Keratinocyte (primary cell): ENCODE data around the gene ZNF860. TPM values are rescaled to one million over a fixed set of nuclear protein-coding genes. Genes with fewer than 3 reads are reported as not detected.

Source experiments
- DNase-seq: peaks from one replicate; pipeline ENCODE4 v3.0.0-alpha.2; 2011; ENCODE audit warnings: low read depth, missing footprints, low spot score
- FAIRE-seq: peaks from 2 replicates; lab custom pipeline; 2011; peaks lifted over from hg19 to GRCh38; lab: Jason Lieb, UNC
- H2AFZ ChIP-seq: 2 replicates; pipeline ENCODE4 v1.6.0; 2012; ENCODE audit warnings: low read length, control low read depth, inconsistent platforms; ENCODE audit not compliant: control insufficient read depth
- H3K27ac ChIP-seq: 2 replicates; pipeline ENCODE4 v1.5.1; 2011; ENCODE audit warnings: low read length; ENCODE audit not compliant: control insufficient read depth, insufficient read depth
- H3K27me3 ChIP-seq: 3 replicates; pipeline ENCODE4 v1.6.0; 2011; ENCODE audit warnings: low read length; ENCODE audit not compliant: control insufficient read depth, insufficient read depth; ENCODE audit errors: extremely low read depth
- H3K36me3 ChIP-seq, 2 experiments: 2 replicates in 1 of 2; 3 replicates in 1 of 2; pipeline ENCODE4 v1.5.1; 2011; ENCODE audit warnings: low read length in 2 of 2, mild to moderate bottlenecking in 1 of 2; ENCODE audit not compliant: control insufficient read depth in 2 of 2, insufficient read depth in 2 of 2; ENCODE audit errors: extremely low read depth in 1 of 2
- H3K4me1 ChIP-seq: 3 replicates; pipeline ENCODE4 v1.5.1; 2011; ENCODE audit warnings: low read length; ENCODE audit not compliant: control insufficient read depth, insufficient read depth; ENCODE audit errors: extremely low read depth
- H3K4me2 ChIP-seq: 3 replicates; pipeline ENCODE4 v1.6.0; 2011; ENCODE audit warnings: low read depth, low read length; ENCODE audit not compliant: control insufficient read depth, insufficient read depth; ENCODE audit errors: extremely low read depth
- H3K4me3 ChIP-seq, 3 experiments: fragments of 200-600 bp in 1 of 3; sonication (generic) in 1 of 3; 2 replicates in 2 of 3; 3 replicates in 1 of 3; pipeline ENCODE4 v1.5.1; 2011 to 2016; ENCODE audit warnings: low read length in 3 of 3, mild to moderate bottlenecking in 3 of 3, control low read depth in 2 of 3, inconsistent platforms in 1 of 3, low read depth in 1 of 3, mixed read lengths in 1 of 3, mixed run types in 1 of 3, moderate library complexity in 1 of 3; ENCODE audit not compliant: control insufficient read depth in 2 of 3, insufficient read depth in 2 of 3; ENCODE audit errors: extremely low read depth in 1 of 3
- H3K79me2 ChIP-seq: 2 replicates; pipeline ENCODE4 v1.6.0; 2012; ENCODE audit warnings: low read length; ENCODE audit not compliant: control insufficient read depth, insufficient read depth
- H3K9ac ChIP-seq: 3 replicates; pipeline ENCODE4 v1.6.0; 2011; ENCODE audit warnings: low read length; ENCODE audit not compliant: control insufficient read depth, insufficient read depth; ENCODE audit errors: extremely low read depth
- H3K9me1 ChIP-seq: 3 replicates; pipeline ENCODE4 v1.6.0; 2011; ENCODE audit warnings: low read length; ENCODE audit not compliant: control insufficient read depth, insufficient read depth; ENCODE audit errors: extremely low read depth
- H3K9me3 ChIP-seq: 2 replicates; pipeline ENCODE4 v1.5.1; 2012; ENCODE audit warnings: low read depth, low read length; ENCODE audit not compliant: control insufficient read depth
- H4K20me1 ChIP-seq: 3 replicates; pipeline ENCODE4 v1.6.0; 2011; ENCODE audit warnings: low read length; ENCODE audit not compliant: control insufficient read depth, insufficient read depth; ENCODE audit errors: extremely low read depth
- CTCF ChIP-seq, 3 experiments: IDR thresholded peaks in 1 of 3; conservative IDR thresholded peaks in 1 of 3; optimal IDR thresholded peaks in 1 of 3; 2 replicates in 2 of 3; 3 replicates in 1 of 3; pipeline versions ENCODE3 to v1.5.1; 2011; ENCODE audit warnings: low read length in 3 of 3, mild to moderate bottlenecking in 3 of 3, moderate library complexity in 2 of 3, control low read depth in 1 of 3, inconsistent platforms in 1 of 3; ENCODE audit not compliant: insufficient read depth in 2 of 3; ENCODE audit errors: extremely low read depth in 1 of 3
- EZH2 ChIP-seq: IDR thresholded peaks from one replicate; pipeline ENCODE4 v1.6.1; 2012; ENCODE audit warnings: inconsistent platforms, mild to moderate bottlenecking, low read length, moderate library complexity
- dilution Hi-C: fragments of 300-500 bp; cut with MboI; formaldehyde crosslinking; loops from one replicate; pipeline ENCODE4 v1.7.0; 2020; ENCODE audit warnings: low sequenced_read_pairs; ENCODE audit not compliant: extremely low pct_ligation_motif_present
- polyA plus RNA-seq, 5 experiments: library from polyadenylated mRNA; depleted of rRNA in 3 of 5; stranded (reverse) in 3 of 5; stranded (forward) in 1 of 5; unstranded in 1 of 5; fragments of >200 nt; gene quantifications; 1 replicate in 1 of 5; 2 replicates in 3 of 5; 3 replicates in 1 of 5; pipeline versions ENCODE4 v1.2.1 to v1.2.3, GENCODE V29; 2011 to 2012; ENCODE audit warnings: missing spikeins in 2 of 5, low read depth in 1 of 5, low replicate concordance in 1 of 5

Gene ZNF860
- polyA plus RNA-seq, 1 donor (not counting 4 experiments of a cell fraction or from before 2014, with no cell fraction given): 10.3 TPM

DNA sequence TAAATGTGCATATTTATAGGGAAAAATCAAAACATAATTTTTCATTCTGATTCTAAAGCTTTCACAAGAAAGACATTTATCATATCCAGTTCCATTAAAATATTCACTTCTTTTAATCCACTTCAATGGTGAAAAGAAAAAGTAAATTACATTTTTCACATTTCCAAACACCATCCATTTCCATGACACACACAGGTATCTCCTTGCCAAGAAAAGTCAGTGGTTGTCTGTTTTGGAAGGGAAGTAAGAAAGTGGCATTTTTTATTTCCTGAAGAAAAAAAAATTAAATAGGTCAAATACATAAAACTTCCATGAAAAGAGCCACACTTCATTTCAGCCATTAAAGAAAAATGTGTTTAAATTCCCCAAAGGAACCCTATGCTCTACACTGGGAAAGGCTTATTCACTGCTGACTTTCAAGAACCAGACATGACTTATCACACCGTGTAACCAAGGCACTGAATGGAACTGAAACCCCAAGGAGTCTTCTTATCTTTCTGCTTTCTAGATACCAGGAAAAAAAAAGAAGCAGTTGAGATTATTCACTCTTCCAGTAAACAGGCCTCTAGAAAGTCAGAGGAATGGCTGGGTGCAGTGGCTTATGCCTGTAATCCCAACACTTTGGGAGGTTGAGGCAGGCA is 45.0 kb upstream of the ZNF860 start:
- Histone ChIP-seq H3K36me3 (no peaks in the 10 kb centered on the region), H3K79me2 (peaks cover 92% of the 10 kb centered on the region), H3K9ac (no peak overlapping the region), H3K9me3 (no peaks in the 10 kb centered on the region), H3K9me1 (no peaks in the 10 kb centered on the region), H3K4me2 (no peak overlapping the region), H3K27me3 (no peaks in the 10 kb centered on the region), H3K4me3 (no peak overlapping the region), H2AFZ (no peak overlapping the region), H3K27ac (no peak overlapping the region), H3K4me1 (peaks cover 40% of the 10 kb centered on the region), H4K20me1 (peaks cover 9% of the 10 kb centered on the region)
- DNase-seq (no peak), FAIRE-seq (no peak)
- dilution Hi-C loops: no loop called here
- TF ChIP-seq CTCF (optimal IDR thresholded peaks at IDR 0.05 in 1 of 3, IDR thresholded peaks at IDR 0.05 in 1 of 3, conservative IDR thresholded peaks at IDR 0.05 in 1 of 3; ENCODE audit: extremely low read depth in 1 of 3, insufficient read depth in 2 of 3, low read length in 3 of 3): no peak
- no peak for TF ChIP-seq EZH2

DNA sequence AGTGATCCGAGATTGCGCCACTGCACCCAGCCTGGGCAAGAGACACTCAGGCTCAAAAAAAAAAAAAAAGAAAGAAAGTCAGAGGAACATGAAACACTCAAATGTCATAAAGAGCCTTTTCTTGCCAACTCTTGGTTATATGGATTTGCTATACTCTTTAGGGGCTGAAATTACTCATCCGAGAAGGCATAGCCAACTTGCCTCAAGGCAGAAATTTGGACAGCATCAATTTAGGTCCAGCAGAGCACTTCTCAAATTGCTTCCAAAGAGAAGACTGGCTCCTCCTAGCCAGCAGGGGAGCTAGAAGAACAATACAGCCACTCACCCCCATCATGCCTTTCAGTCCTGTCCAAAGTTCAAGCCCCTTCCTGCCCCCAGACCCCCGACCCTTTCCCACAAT is 44.3 kb upstream of the ZNF860 start:
- TF ChIP-seq CTCF (optimal IDR thresholded peaks at IDR 0.05 in 1 of 3, IDR thresholded peaks at IDR 0.05 in 1 of 3, conservative IDR thresholded peaks at IDR 0.05 in 1 of 3; ENCODE audit: extremely low read depth in 1 of 3, insufficient read depth in 2 of 3, low read length in 3 of 3) (peak in 2 of 3 experiments; percentile 11 to 12), EZH2 (no peak)
- Histone ChIP-seq H3K36me3 (no peaks in the 10 kb centered on the region), H3K4me2 (no peak overlapping the region), H3K9me3 (no peaks in the 10 kb centered on the region), H3K4me3 (no peak overlapping the region), H3K4me1 (peaks cover 45% of the 10 kb centered on the region), H3K27ac (no peak overlapping the region), H2AFZ (no peak overlapping the region), H3K79me2 (peaks cover 90% of the 10 kb centered on the region), H3K27me3 (no peaks in the 10 kb centered on the region), H3K9me1 (no peaks in the 10 kb centered on the region), H3K9ac (no peak overlapping the region), H4K20me1 (peaks cover 9% of the 10 kb centered on the region)
- FAIRE-seq (peak; percentile 60), DNase-seq (no peak)
- dilution Hi-C loops: no loop called here
